H1 (cell line): ENCODE data around the gene ESRRB. TPM values are rescaled to one million over a fixed set of nuclear protein-coding genes. Genes with fewer than 3 reads are reported as not detected.

Source experiments
- CTCF ChIA-PET: fragments of 300-600 bp; sonication (Branson Sonifier 250); formaldehyde crosslinking; loops from one replicate; lab custom pipeline; 2021; ENCODE audit not compliant: partially characterized antibody; lab: Charles Lee
- POLR2A ChIA-PET: fragments of 300-600 bp; sonication (Branson Sonifier 250); formaldehyde crosslinking; loops from one replicate; lab custom pipeline; 2021; ENCODE audit warnings: inconsistent platforms; ENCODE audit not compliant: partially characterized antibody; lab: Charles Lee
- DNase-seq, 2 experiments: peaks; one replicate each; pipeline versions ENCODE4 v3.0.0 to v3.0.0-alpha.2; 2010 to 2022; ENCODE audit warnings: low spot score in 2 of 2, low read depth in 1 of 2, mixed read lengths in 1 of 2
- FAIRE-seq: peaks from 2 replicates; lab custom pipeline; 2011; peaks lifted over from hg19 to GRCh38; lab: Jason Lieb, UNC
- H2AFZ ChIP-seq: 2 replicates; pipeline ENCODE4 v1.8.1; 2012; ENCODE audit warnings: low read length, inconsistent platforms
- H2AK5ac ChIP-seq: 2 replicates; pipeline ENCODE4 v1.6.1; 2013; ENCODE audit warnings: low read depth, low read length
- H2BK120ac ChIP-seq: replicated peaks from 2 replicates; pipeline ENCODE3; 2013; ENCODE audit warnings: low read depth, low read length, inconsistent platforms
- H2BK12ac ChIP-seq: 2 replicates; pipeline ENCODE4 v1.6.1; 2013; ENCODE audit warnings: low read depth, low read length
- H2BK15ac ChIP-seq: 2 replicates; pipeline ENCODE4 v1.6.1; 2013; ENCODE audit warnings: low read length
- H2BK20ac ChIP-seq: 2 replicates; pipeline ENCODE4 v1.6.1; 2013; ENCODE audit warnings: low read length
- H2BK5ac ChIP-seq: 2 replicates; pipeline ENCODE4 v1.6.1; 2013; ENCODE audit warnings: low read depth, low read length
- H3K14ac ChIP-seq: 2 replicates; pipeline ENCODE4 v1.6.1; 2013; ENCODE audit warnings: inconsistent platforms; ENCODE audit not compliant: insufficient read length
- H3K18ac ChIP-seq: 2 replicates; pipeline ENCODE4 v1.6.1; 2013; ENCODE audit warnings: low read length; ENCODE audit errors: extremely low read depth
- H3K23ac ChIP-seq: 2 replicates; pipeline ENCODE4 v1.6.1; 2013; ENCODE audit warnings: inconsistent platforms; ENCODE audit not compliant: insufficient read length
- H3K23me2 ChIP-seq: 2 replicates; pipeline ENCODE4 v1.6.1; 2013; ENCODE audit warnings: low read depth, low read length
- H3K27ac ChIP-seq: 2 replicates; pipeline ENCODE4 v1.6.1; 2011; ENCODE audit warnings: low read depth, low read length, inconsistent platforms
- H3K27me3 ChIP-seq, 4 experiments: replicated peaks in 1 of 4; 1 replicate in 1 of 4; 2 replicates in 3 of 4; pipeline versions ENCODE4 v1.6.1 to v1.8.1; 2011 to 2013; ENCODE audit warnings: low read length in 3 of 4, mild to moderate bottlenecking in 3 of 4, inconsistent platforms in 2 of 4, mixed read lengths in 2 of 4, moderate library complexity in 1 of 4; ENCODE audit not compliant: control insufficient read depth in 3 of 4, insufficient read depth in 3 of 4; ENCODE audit errors: extremely low read depth in 1 of 4
- H3K36me3 ChIP-seq, 4 experiments: 2 replicates each; pipeline versions ENCODE4 v1.6.1 to v1.8.1; 2011 to 2013; ENCODE audit warnings: mild to moderate bottlenecking in 4 of 4, low read length in 3 of 4, moderate library complexity in 2 of 4, control low read depth in 1 of 4, inconsistent platforms in 1 of 4; ENCODE audit not compliant: insufficient read depth in 4 of 4, control insufficient read depth in 2 of 4
- H3K4ac ChIP-seq: replicated peaks from 2 replicates; pipeline ENCODE3; 2013; ENCODE audit warnings: low read length, low read depth, mixed read lengths, inconsistent platforms; ENCODE audit not compliant: insufficient read length
- H3K4me1 ChIP-seq, 4 experiments: replicated peaks in 1 of 4; 1 replicate in 1 of 4; 2 replicates in 3 of 4; pipeline versions ENCODE4 v1.6.1 to v1.8.1; 2011 to 2013; ENCODE audit warnings: low read length in 3 of 4, inconsistent platforms in 2 of 4, mixed read lengths in 1 of 4; ENCODE audit not compliant: insufficient read depth in 4 of 4, control insufficient read depth in 3 of 4
- H3K4me2 ChIP-seq, 2 experiments: 2 replicates each; pipeline versions ENCODE4 v1.6.1 to v1.8.1; 2011 to 2013; ENCODE audit warnings: low read depth in 2 of 2, low read length in 2 of 2, control low read depth in 1 of 2, inconsistent platforms in 1 of 2, mild to moderate bottlenecking in 1 of 2; ENCODE audit not compliant: insufficient read depth in 1 of 2
- H3K4me3 ChIP-seq, 4 experiments: fragments of 200-600, 300-600 bp in 1 of 4; sonication (generic), shearing (Covaris generic), sonication (Bioruptor Twin) in 1 of 4; 2 replicates each; pipeline versions ENCODE4 v1.5.1 to v1.8.1; 2011 to 2016; ENCODE audit warnings: low read length in 4 of 4, low read depth in 3 of 4, control low read depth in 2 of 4, inconsistent platforms in 2 of 4, mild to moderate bottlenecking in 2 of 4, mixed read lengths in 1 of 4, moderate library complexity in 1 of 4; ENCODE audit not compliant: insufficient read depth in 2 of 4; ENCODE audit errors: extremely low read depth in 1 of 4
- H3K56ac ChIP-seq: replicated peaks from 2 replicates; pipeline ENCODE3; 2013; ENCODE audit warnings: low read depth, mild to moderate bottlenecking, mixed read lengths, low read length, inconsistent platforms; ENCODE audit not compliant: insufficient read length
- H3K79me1 ChIP-seq: 2 replicates; pipeline ENCODE4 v1.6.1; 2013; ENCODE audit warnings: low read depth, low read length, control low read depth
- H3K79me2 ChIP-seq, 2 experiments: 2 replicates each; pipeline versions ENCODE4 v1.6.1 to v1.8.1; 2012 to 2013; ENCODE audit warnings: low read length in 2 of 2, mild to moderate bottlenecking in 2 of 2, inconsistent platforms in 1 of 2; ENCODE audit not compliant: insufficient read depth in 2 of 2, control insufficient read depth in 1 of 2
- H3K9ac ChIP-seq, 4 experiments: replicated peaks in 1 of 4; 1 replicate in 1 of 4; 2 replicates in 3 of 4; pipeline versions ENCODE4 v1.6.1 to v1.8.1; 2011 to 2013; ENCODE audit warnings: low read depth in 3 of 4, low read length in 3 of 4, control low read depth in 2 of 4, mild to moderate bottlenecking in 2 of 4, moderate library complexity in 2 of 4, inconsistent platforms in 1 of 4; ENCODE audit errors: extremely low read depth in 1 of 4
- H3K9me3 ChIP-seq, 2 experiments: 2 replicates each; pipeline versions ENCODE4 v1.6.1 to v1.8.1; 2012 to 2013; ENCODE audit warnings: mild to moderate bottlenecking in 2 of 2, moderate library complexity in 2 of 2, control low read depth in 1 of 2, inconsistent platforms in 1 of 2, low read depth in 1 of 2, low read length in 1 of 2, mixed read lengths in 1 of 2; ENCODE audit not compliant: insufficient read depth in 2 of 2
- H4K20me1 ChIP-seq, 2 experiments: replicated peaks in 1 of 2; 2 replicates each; pipeline versions ENCODE3 to v1.8.1; 2011 to 2013; ENCODE audit warnings: inconsistent platforms in 2 of 2, low read length in 2 of 2, mild to moderate bottlenecking in 1 of 2; ENCODE audit not compliant: insufficient read depth in 2 of 2, control insufficient read depth in 1 of 2
- H4K5ac ChIP-seq: 2 replicates; pipeline ENCODE4 v1.6.1; 2013; ENCODE audit warnings: low read length, low read depth, mixed read lengths, inconsistent platforms; ENCODE audit not compliant: insufficient read length
- H4K8ac ChIP-seq: 2 replicates; pipeline ENCODE4 v1.8.0; 2013; ENCODE audit warnings: mild to moderate bottlenecking, moderate library complexity, low read length, inconsistent platforms; ENCODE audit not compliant: insufficient read depth; ENCODE audit errors: extremely low read depth
- H4K91ac ChIP-seq: replicated peaks from 2 replicates; pipeline ENCODE3; 2013; ENCODE audit warnings: low read length, mixed read lengths, inconsistent platforms; ENCODE audit not compliant: insufficient read length
- POLR2AphosphoS5 ChIP-seq: IDR thresholded peaks from 2 replicates; pipeline ENCODE4 v1.6.1; 2011; ENCODE audit warnings: low read depth, low read length
- WGBS, 2 experiments: shearing (Covaris generic) in 1 of 2; methylation state at CpG; one replicate each; pipeline versions ENCODE4 v1.1.6 to v1.1.7; 2013 to 2015; ENCODE audit warnings: low lambda C conversion rate in 2 of 2, mixed read lengths in 2 of 2, inconsistent platforms in 1 of 2, low coverage in 1 of 2, missing lambda C conversion rate in 1 of 2; ENCODE audit not compliant: insufficient replicate concordance in 2 of 2, insufficient coverage in 1 of 2, insufficient read length in 1 of 2; ENCODE audit errors: extremely low coverage in 1 of 2, missing lambda C conversion rate in 1 of 2; 5-methylcytosine and 5-hydroxymethylcytosine counted together
- polyA plus RNA-seq, 7 experiments: library from polyadenylated mRNA; depleted of rRNA in 3 of 7; stranded (reverse) in 5 of 7; unstranded in 2 of 7; fragments of >200 nt in 5 of 7; fragments of 200-250 nt in 2 of 7; gene quantifications; 1 replicate in 5 of 7; 2 replicates in 1 of 7; 4 replicates in 1 of 7; pipeline versions ENCODE4 v1.2.1 to v1.2.3, GENCODE V29; 2011 to 2013; ENCODE audit warnings: missing spikeins in 2 of 7, mixed read lengths in 2 of 7
- total RNA-seq: library from RNA; stranded (reverse); fragmentation: NEBNext Ultra II Directional; extraction: Animal tissue kit (Norgen Biotek cat#: 25700); gene quantifications from 2 replicates; pipeline ENCODE4 v1.2.1, GENCODE V29; 2021

ESRRB gene
- total and polyA plus RNA-seq, 2 of the 8 experiments (the other 6 are each of a cell fraction or from before 2014, with no cell fraction given) = 0.29 to 0.45 TPM

DNA sequence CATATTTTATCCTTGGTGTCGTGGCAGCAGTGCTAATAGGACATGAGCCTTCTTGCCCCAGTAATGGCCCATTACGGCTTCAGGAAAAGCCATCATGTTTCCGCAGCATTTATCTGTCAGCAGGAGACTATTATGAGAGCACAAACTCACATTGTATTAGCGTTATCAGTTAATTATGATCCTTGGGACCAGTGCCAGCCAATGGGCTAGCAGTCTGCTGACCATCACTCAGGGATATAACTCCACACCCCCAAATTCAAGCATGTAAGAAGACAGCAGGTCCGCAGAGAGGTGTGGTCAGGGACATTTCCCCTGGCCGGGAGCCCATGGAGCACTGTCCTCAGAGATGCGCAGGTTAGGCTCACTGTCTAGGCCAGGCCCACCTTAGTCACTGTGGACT, 4.9 kb upstream of the ESRRB start:
- H4K8ac ChIP-seq = no peak overlapping the region
- H2AK5ac ChIP-seq = no peak overlapping the region
- no peak for FAIRE-seq
- H3K56ac ChIP-seq = no peak overlapping the region
- no peak for DNase-seq
- H3K27me3 ChIP-seq = peaks cover 1 to 21% (median 18%) of the 10 kb centered on the region in 4 experiments
- ChIA-PET CTCF (interaction anchor here (0.6 to 3.1 kb wide), 6 partner anchors 16 to 464 kb away, joined by 3 to 13 read pairs (median 4); no protein-coding TSS in a partner anchor), POLR2A (interaction anchor here (0.8 kb wide), 1 partner anchor 9 kb away, joined by 4 read pairs; no protein-coding TSS in a partner anchor)
- 86% methylated on average over 7 of the region's 7 CpGs; no CpG with 5 or more reads in 1 of the 2 experiments for WGBS, 2 experiments
- H3K79me2 ChIP-seq = no peaks in the 10 kb centered on the region
- peaks cover 0 to 2% (median 0%) of the 10 kb centered on the region in 4 experiments; a peak in 2 of 7 replicates for H3K4me1 ChIP-seq
- no peaks in the 10 kb centered on the region for H3K36me3 ChIP-seq
- H3K9me3 ChIP-seq = no peaks in the 10 kb centered on the region
- H4K91ac ChIP-seq = no peak overlapping the region
- no peak overlapping the region for H3K14ac ChIP-seq
- no peak overlapping the region for H2BK12ac ChIP-seq
- peaks cover 0 to 2% of the 10 kb centered on the region in 2 experiments for H4K20me1 ChIP-seq
- H3K4ac ChIP-seq = no peak overlapping the region
- no peak overlapping the region for H4K5ac ChIP-seq
- no peak overlapping the region for H2BK120ac ChIP-seq
- H2BK20ac ChIP-seq = no peak overlapping the region
- H3K9ac ChIP-seq = no peak overlapping the region
- H2BK5ac ChIP-seq = no peak overlapping the region
- H3K4me3 ChIP-seq = no peak overlapping the region
- H2AFZ ChIP-seq = no peak overlapping the region
- H3K27ac ChIP-seq = no peak overlapping the region
- H3K23me2 ChIP-seq = peaks cover 1% of the 10 kb centered on the region; the same call in 1 of the 2 replicates
- H3K23ac ChIP-seq = no peak overlapping the region
- H3K4me2 ChIP-seq = no peak overlapping the region
- no peak overlapping the region for H2BK15ac ChIP-seq
- H3K18ac ChIP-seq = no peak overlapping the region
- no peaks in the 10 kb centered on the region for H3K79me1 ChIP-seq
- TF ChIP-seq POLR2AphosphoS5 = no peak
